Caco-2 (cell line): ENCODE results near the gene ZBTB2. TPM values are rescaled to one million over a fixed set of nuclear protein-coding genes. Genes with fewer than 3 reads are reported as not detected.

Source experiments
- BruUV-seq: library from RNA; stranded (reverse); fragments of 400-500 nt; replicated peaks from 2 replicates; lab custom pipeline; 2021; lab: Mats Ljungman, UMichigan
- CTCF ChIA-PET: fragments of 300-600 bp; sonication (Branson Sonifier 250); formaldehyde crosslinking; loops from one replicate; lab custom pipeline; 2022; ENCODE audit warnings: antibody characterized with exemption; lab: Charles Lee
- POLR2A ChIA-PET: fragments of 300-600 bp; sonication (Branson Sonifier 250); formaldehyde crosslinking; loops from one replicate; lab custom pipeline; 2022; ENCODE audit warnings: antibody characterized with exemption; lab: Charles Lee
- DNase-seq, 2 experiments: peaks; one replicate each; pipeline versions ENCODE4 v3.0.0 to v3.0.0-alpha.2; 2020 to 2022
- H3K27me3 ChIP-seq: replicated peaks from 2 replicates; pipeline ENCODE4 v1.6.0; 2011; ENCODE audit warnings: low read length; ENCODE audit not compliant: control insufficient read depth, insufficient read depth
- H3K36me3 ChIP-seq: 2 replicates; pipeline ENCODE4 v1.5.1; 2011; ENCODE audit warnings: low read length; ENCODE audit not compliant: control insufficient read depth, insufficient read depth
- H3K4me1 ChIP-seq: fragments of 250-450 bp; sonication (Bioruptor Pico); 2 replicates; pipeline ENCODE4 v1.5.1; 2020; ENCODE audit warnings: mild to moderate bottlenecking
- H3K4me3 ChIP-seq: 2 replicates; pipeline ENCODE4 v1.5.1; 2011; ENCODE audit warnings: low read depth, mild to moderate bottlenecking, control low read depth, low read length
- H3K9me3 ChIP-seq: fragments of 250-450 bp; sonication (Bioruptor Pico); 2 replicates; pipeline ENCODE4 v1.5.1; 2020; ENCODE audit warnings: mild to moderate bottlenecking, moderate library complexity
- H3K27ac Mint-ChIP-seq: one replicate; pipeline ENCODE4 v1.8.0; 2022; ENCODE audit warnings: mixed read lengths; ENCODE audit not compliant: unreplicated experiment
- H3K27me3 Mint-ChIP-seq: one replicate; pipeline ENCODE4 v1.8.0; 2022; ENCODE audit warnings: mixed read lengths; ENCODE audit not compliant: insufficient read depth, unreplicated experiment
- H3K36me3 Mint-ChIP-seq: one replicate; pipeline ENCODE4 v1.8.0; 2022; ENCODE audit warnings: mild to moderate bottlenecking, mixed read lengths; ENCODE audit not compliant: insufficient read depth, unreplicated experiment
- H3K4me1 Mint-ChIP-seq: one replicate; pipeline ENCODE4 v1.8.0; 2022; ENCODE audit warnings: low read depth, mixed read lengths; ENCODE audit not compliant: unreplicated experiment
- H3K4me3 Mint-ChIP-seq: one replicate; pipeline ENCODE4 v1.8.0; 2022; ENCODE audit warnings: mild to moderate bottlenecking, moderate library complexity, mixed read lengths; ENCODE audit not compliant: unreplicated experiment
- H3K9me3 Mint-ChIP-seq: one replicate; pipeline ENCODE4 v1.8.0; 2022; ENCODE audit warnings: mixed read lengths; ENCODE audit not compliant: unreplicated experiment
- intact Hi-C: fragments of 100-400 bp; cut with micrococcal nuclease; formaldehyde crosslinking; loops from one replicate; pipeline ENCODE4 v1.10.0; 2022; ENCODE audit not compliant: unreplicated experiment
- total RNA-seq: library from RNA; stranded (reverse); gene quantifications from 2 replicates; pipeline ENCODE4 v1.2.3, GENCODE V29; 2022
- TF ChIP-seq, protein P1 (sequence below), 2 experiments: fragments of 200-600 bp in 1 of 2; IDR thresholded peaks; 1 replicate in 1 of 2; 2 replicates in 1 of 2; pipeline versions ENCODE4 v1.5.1 to v1.8.0; 2011 to 2022; ENCODE audit warnings: antibody characterized with exemption in 1 of 2, control low read depth in 1 of 2, inconsistent platforms in 1 of 2, low read depth in 1 of 2, low read length in 1 of 2, mild to moderate bottlenecking in 1 of 2, moderate library complexity in 1 of 2; ENCODE audit not compliant: insufficient read depth in 1 of 2, severe bottlenecking in 1 of 2, unreplicated experiment in 1 of 2

The ZBTB2 gene
- total RNA-seq, 1 experiment from 2014 or later: 23.9 TPM

DNA sequence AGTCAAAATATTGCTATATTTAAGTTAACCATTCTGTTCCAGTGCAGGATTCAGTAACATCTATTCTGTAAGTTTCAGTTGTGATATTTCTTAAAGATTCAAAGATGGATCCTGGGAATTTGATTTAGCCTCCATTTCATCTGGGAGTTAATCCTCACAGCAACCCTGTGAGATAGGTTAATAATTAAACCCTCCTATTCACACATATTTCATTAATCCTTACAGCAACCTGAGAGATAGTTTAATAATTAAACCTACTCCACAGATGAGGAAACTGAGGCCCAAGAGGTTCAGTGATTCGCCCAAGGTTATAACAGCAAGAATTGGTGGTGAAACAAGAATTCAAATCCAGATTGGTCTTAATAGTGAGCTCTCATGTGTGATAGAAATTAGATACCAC lies 10.9 kb upstream of the ZBTB2 start:
- H3K4me1 Mint-ChIP-seq: no peaks in the 10 kb centered on the region
- no peaks in the 10 kb centered on the region for H3K27me3 Mint-ChIP-seq
- ChIA-PET CTCF (no interaction called here), POLR2A (no interaction called here)
- DNase-seq: no peak
- TF ChIP-seq, protein P1, sequence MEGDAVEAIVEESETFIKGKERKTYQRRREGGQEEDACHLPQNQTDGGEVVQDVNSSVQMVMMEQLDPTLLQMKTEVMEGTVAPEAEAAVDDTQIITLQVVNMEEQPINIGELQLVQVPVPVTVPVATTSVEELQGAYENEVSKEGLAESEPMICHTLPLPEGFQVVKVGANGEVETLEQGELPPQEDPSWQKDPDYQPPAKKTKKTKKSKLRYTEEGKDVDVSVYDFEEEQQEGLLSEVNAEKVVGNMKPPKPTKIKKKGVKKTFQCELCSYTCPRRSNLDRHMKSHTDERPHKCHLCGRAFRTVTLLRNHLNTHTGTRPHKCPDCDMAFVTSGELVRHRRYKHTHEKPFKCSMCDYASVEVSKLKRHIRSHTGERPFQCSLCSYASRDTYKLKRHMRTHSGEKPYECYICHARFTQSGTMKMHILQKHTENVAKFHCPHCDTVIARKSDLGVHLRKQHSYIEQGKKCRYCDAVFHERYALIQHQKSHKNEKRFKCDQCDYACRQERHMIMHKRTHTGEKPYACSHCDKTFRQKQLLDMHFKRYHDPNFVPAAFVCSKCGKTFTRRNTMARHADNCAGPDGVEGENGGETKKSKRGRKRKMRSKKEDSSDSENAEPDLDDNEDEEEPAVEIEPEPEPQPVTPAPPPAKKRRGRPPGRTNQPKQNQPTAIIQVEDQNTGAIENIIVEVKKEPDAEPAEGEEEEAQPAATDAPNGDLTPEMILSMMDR (IDR thresholded peaks at IDR 0.05; ENCODE audit: insufficient read depth in 1 of 2, low read depth in 1 of 2, low read length in 1 of 2, severe bottlenecking in 1 of 2, unreplicated experiment in 1 of 2): no peak
- intact Hi-C loops: no loop called here
- H3K9me3 Mint-ChIP-seq: no peaks in the 10 kb centered on the region
- no TSS peak for BruUV-seq
- no peak overlapping the region for H3K4me3 ChIP-seq
- peaks cover 16% of the 10 kb centered on the region for H3K4me1 ChIP-seq
- H3K27ac Mint-ChIP-seq: no peak overlapping the region
- no peaks in the 10 kb centered on the region for H3K9me3 ChIP-seq
- H3K27me3 ChIP-seq: no peaks in the 10 kb centered on the region
- peaks cover 56% of the 10 kb centered on the region for H3K36me3 Mint-ChIP-seq
- no peak overlapping the region for H3K4me3 Mint-ChIP-seq
- H3K36me3 ChIP-seq: no peaks in the 10 kb centered on the region; the same call in 1 of the 2 replicates

DNA sequence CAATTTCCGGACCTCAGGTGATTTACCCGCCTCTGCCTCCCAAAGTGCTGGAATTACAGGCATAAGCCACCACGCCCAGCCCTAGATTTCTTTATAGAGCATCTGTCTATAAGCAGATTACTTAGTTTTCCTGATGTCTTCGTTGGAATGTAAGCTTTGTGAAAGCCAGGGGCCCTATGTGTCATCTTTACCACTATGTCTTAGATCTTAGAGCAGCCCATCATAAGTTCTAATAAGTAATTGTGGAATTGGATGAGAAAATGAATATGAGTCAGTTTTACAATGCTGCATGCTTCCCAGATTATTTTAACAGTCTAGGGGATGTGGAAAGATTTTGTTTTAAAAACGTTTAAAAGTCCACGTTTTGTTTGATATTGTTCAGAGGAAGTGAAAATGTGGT lies 9.1 kb upstream of the ZBTB2 start:
- BruUV-seq: no TSS peak
- Histone ChIP-seq H3K4me1 (peaks cover 16% of the 10 kb centered on the region), H3K4me3 (no peak overlapping the region), H3K36me3 (no peaks in the 10 kb centered on the region; the same call in 1 of the 2 replicates), H3K27me3 (no peaks in the 10 kb centered on the region), H3K9me3 (no peaks in the 10 kb centered on the region)
- H3K9me3 Mint-ChIP-seq: no peaks in the 10 kb centered on the region
- no peak overlapping the region for H3K27ac Mint-ChIP-seq
- ChIA-PET POLR2A (no interaction called here), CTCF (no interaction called here)
- no peak for DNase-seq
- no peaks in the 10 kb centered on the region for H3K4me1 Mint-ChIP-seq
- H3K4me3 Mint-ChIP-seq: no peak overlapping the region
- TF ChIP-seq, protein P1 (IDR thresholded peaks at IDR 0.05; ENCODE audit: insufficient read depth in 1 of 2, low read depth in 1 of 2, low read length in 1 of 2, severe bottlenecking in 1 of 2, unreplicated experiment in 1 of 2): no peak
- intact Hi-C loops: no loop called here
- no peaks in the 10 kb centered on the region for H3K27me3 Mint-ChIP-seq
- H3K36me3 Mint-ChIP-seq: peaks cover 42% of the 10 kb centered on the region

DNA sequence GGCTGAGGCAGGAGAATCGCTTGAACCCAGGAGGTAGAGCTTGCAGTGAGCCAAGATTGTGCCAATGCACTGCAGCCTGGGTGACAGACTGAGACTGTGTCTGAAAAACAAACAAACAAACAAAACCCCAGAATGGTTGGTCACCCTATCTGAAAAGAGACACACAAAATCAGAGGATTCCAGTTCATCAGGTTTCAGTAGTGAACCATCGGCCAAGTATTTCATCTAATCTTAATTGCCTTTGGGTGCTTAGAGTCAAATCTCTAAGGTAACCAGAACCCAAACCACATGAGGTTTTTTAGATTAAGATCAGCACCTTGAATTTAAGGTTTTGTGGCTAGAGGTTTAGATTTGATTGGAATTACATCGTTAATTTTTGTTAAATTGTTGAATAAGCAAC lies 8.3 kb upstream of the ZBTB2 start:
- no peak overlapping the region for H3K4me3 Mint-ChIP-seq
- TF ChIP-seq, protein P1 (IDR thresholded peaks at IDR 0.05; ENCODE audit: insufficient read depth in 1 of 2, low read depth in 1 of 2, low read length in 1 of 2, severe bottlenecking in 1 of 2, unreplicated experiment in 1 of 2): no peak
- Histone ChIP-seq H3K9me3 (no peaks in the 10 kb centered on the region), H3K4me1 (peaks cover 16% of the 10 kb centered on the region), H3K4me3 (no peak overlapping the region), H3K27me3 (no peaks in the 10 kb centered on the region), H3K36me3 (no peaks in the 10 kb centered on the region; the same call in 1 of the 2 replicates)
- H3K27ac Mint-ChIP-seq: no peak overlapping the region
- BruUV-seq: no TSS peak
- H3K9me3 Mint-ChIP-seq: no peaks in the 10 kb centered on the region
- H3K4me1 Mint-ChIP-seq: no peaks in the 10 kb centered on the region
- ChIA-PET POLR2A (no interaction called here), CTCF (no interaction called here)
- intact Hi-C loops: no loop called here
- no peaks in the 10 kb centered on the region for H3K27me3 Mint-ChIP-seq
- H3K36me3 Mint-ChIP-seq: peaks cover 34% of the 10 kb centered on the region
- DNase-seq: peak in 1 of 2 experiments; percentile 9
